ENCODE data around the gene ZNF862.

ZNF862 gene

GRCh38 chr7:149879271-149879743 is 41.1 kb downstream of the ZNF862 start:
- TF ChIP-seq TOX (CRISPR knock-in tag; IDR thresholded peaks at IDR 0.05; ENCODE audit: borderline replicate concordance) (no peak), OSR1 (CRISPR knock-in tag; IDR thresholded peaks at IDR 0.05) (no peak), POU6F1 (CRISPR knock-in tag; IDR thresholded peaks at IDR 0.05; ENCODE audit: borderline replicate concordance, low read depth) (no peak), CREB5 (CRISPR knock-in tag; IDR thresholded peaks at IDR 0.05; ENCODE audit: low read depth) (no peak), CSDC2 (CRISPR knock-in tag; IDR thresholded peaks at IDR 0.05) (no peak), GLIS3 (CRISPR knock-in tag; IDR thresholded peaks at IDR 0.05) (no peak), BACH2 (CRISPR knock-in tag; IDR thresholded peaks at IDR 0.05; ENCODE audit: borderline replicate concordance) (no peak), ESRRG (CRISPR knock-in tag; IDR thresholded peaks at IDR 0.05) (no peak), ARNTL (CRISPR knock-in tag; IDR thresholded peaks at IDR 0.05; ENCODE audit: borderline replicate concordance, low read depth) (no peak), SNAI2 (CRISPR knock-in tag; IDR thresholded peaks at IDR 0.05) (no peak), ZFP3 (CRISPR knock-in tag; IDR thresholded peaks at IDR 0.05) (no peak), ISL1 (CRISPR knock-in tag; IDR thresholded peaks at IDR 0.05) (no peak), PPARA (CRISPR knock-in tag; IDR thresholded peaks at IDR 0.05; ENCODE audit: borderline replicate concordance) (no peak), TSHZ2 (CRISPR knock-in tag; IDR thresholded peaks at IDR 0.05) (no peak), CSRNP3 (CRISPR knock-in tag; IDR thresholded peaks at IDR 0.05) (no peak)
- ATAC-seq = no peak

- no peak for ATAC-seq
- no peak for TF ChIP-seq PATZ1 (CRISPR knock-in tag; IDR thresholded peaks at IDR 0.05; ENCODE audit: borderline replicate concordance)
- TF ChIP-seq ESRRG (CRISPR knock-in tag; IDR thresholded peaks at IDR 0.05) = no peak
- no peak for TF ChIP-seq CSRNP3 (CRISPR knock-in tag; IDR thresholded peaks at IDR 0.05)
- no peak for TF ChIP-seq ZC3H10 (CRISPR knock-in tag; IDR thresholded peaks at IDR 0.05)
- TF ChIP-seq CREB5 (CRISPR knock-in tag; IDR thresholded peaks at IDR 0.05; ENCODE audit: low read depth) = no peak
- TF ChIP-seq POU6F1 (CRISPR knock-in tag; IDR thresholded peaks at IDR 0.05; ENCODE audit: borderline replicate concordance, low read depth) = no peak
- TF ChIP-seq BACH2 (CRISPR knock-in tag; IDR thresholded peaks at IDR 0.05; ENCODE audit: borderline replicate concordance) = no peak
- no peak for TF ChIP-seq SNAI2 (CRISPR knock-in tag; IDR thresholded peaks at IDR 0.05)
- no peak for TF ChIP-seq ZFP3 (CRISPR knock-in tag; IDR thresholded peaks at IDR 0.05)
- TF ChIP-seq TCF4 (CRISPR knock-in tag; IDR thresholded peaks at IDR 0.05; ENCODE audit: borderline replicate concordance) = no peak
- no peak for TF ChIP-seq TOX (CRISPR knock-in tag; IDR thresholded peaks at IDR 0.05; ENCODE audit: borderline replicate concordance)
- no peak for TF ChIP-seq GLIS3 (CRISPR knock-in tag; IDR thresholded peaks at IDR 0.05)
- no peak for TF ChIP-seq RARB (CRISPR knock-in tag; IDR thresholded peaks at IDR 0.05)
- TF ChIP-seq TSHZ2 (CRISPR knock-in tag; IDR thresholded peaks at IDR 0.05) = no peak
- no peak for TF ChIP-seq OSR1 (CRISPR knock-in tag; IDR thresholded peaks at IDR 0.05)
These were observed 41.8 kb downstream of the ZNF862 start for GRCh38 chr7:149879766-149880637.

Data from SK-N-SH treated with all-trans-retinoic acid at 6 μM for 48 hours (cell line).